ENCODE measurements around the gene SUFU. TPM values are rescaled to one million over a fixed set of nuclear protein-coding genes. Genes with fewer than 3 reads are reported as not detected.

SUFU gene
- total RNA-seq, 1 donor from 2014 or later, result 19.9 TPM

DNA sequence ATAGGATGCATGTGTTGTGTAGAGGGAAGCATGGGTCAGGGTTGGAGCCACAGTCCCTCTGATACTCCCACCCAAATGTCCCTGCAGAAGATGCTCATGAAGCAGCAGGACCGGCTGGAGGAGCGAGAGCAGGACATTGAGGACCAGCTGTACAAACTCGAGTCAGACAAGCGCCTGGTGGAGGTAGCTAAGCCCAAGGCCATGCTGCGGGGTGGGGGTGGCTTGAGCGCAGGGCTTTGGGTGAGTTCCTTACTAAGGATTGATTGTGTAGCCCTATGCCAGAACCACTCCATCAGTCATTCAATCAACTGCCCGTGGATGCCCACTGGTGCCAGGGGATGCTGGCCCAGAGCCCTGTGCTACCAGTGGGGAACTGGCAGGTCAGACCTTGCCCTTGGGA, 150.8 kb downstream of the SUFU start:
- peaks cover 15% of the 10 kb centered on the region for H3K4me1 Mint-ChIP-seq (ENCODE audit: low read depth, unreplicated experiment)
- DNase-seq, result no peak
- peaks cover 6% of the 10 kb centered on the region for H3K9me3 Mint-ChIP-seq (ENCODE audit: unreplicated experiment)
- TF ChIP-seq CTCF (IDR thresholded peaks at IDR 0.05; ENCODE audit: partially characterized antibody, unreplicated experiment), result no peak
- no peak overlapping the region for H3K4me3 Mint-ChIP-seq (ENCODE audit: unreplicated experiment)
- no peak overlapping the region for H3K27ac Mint-ChIP-seq (ENCODE audit: unreplicated experiment)
- peaks cover 5% of the 10 kb centered on the region for H3K36me3 Mint-ChIP-seq (ENCODE audit: unreplicated experiment)
- peaks cover 1% of the 10 kb centered on the region for H3K27me3 Mint-ChIP-seq (ENCODE audit: unreplicated experiment)

GRCh38 chr10:102654969-102655368, 151.2 kb downstream of the SUFU start:
- Mint-ChIP-seq H3K36me3 (ENCODE audit: unreplicated experiment) (peaks cover 5% of the 10 kb centered on the region), H3K27me3 (ENCODE audit: unreplicated experiment) (peaks cover 1% of the 10 kb centered on the region), H3K4me3 (ENCODE audit: unreplicated experiment) (no peak overlapping the region), H3K4me1 (ENCODE audit: low read depth, unreplicated experiment) (peaks cover 15% of the 10 kb centered on the region), H3K9me3 (ENCODE audit: unreplicated experiment) (peaks cover 6% of the 10 kb centered on the region), H3K27ac (ENCODE audit: unreplicated experiment) (no peak overlapping the region)
- no peak for TF ChIP-seq CTCF (IDR thresholded peaks at IDR 0.05; ENCODE audit: partially characterized antibody, unreplicated experiment)
- no peak for DNase-seq

DNA sequence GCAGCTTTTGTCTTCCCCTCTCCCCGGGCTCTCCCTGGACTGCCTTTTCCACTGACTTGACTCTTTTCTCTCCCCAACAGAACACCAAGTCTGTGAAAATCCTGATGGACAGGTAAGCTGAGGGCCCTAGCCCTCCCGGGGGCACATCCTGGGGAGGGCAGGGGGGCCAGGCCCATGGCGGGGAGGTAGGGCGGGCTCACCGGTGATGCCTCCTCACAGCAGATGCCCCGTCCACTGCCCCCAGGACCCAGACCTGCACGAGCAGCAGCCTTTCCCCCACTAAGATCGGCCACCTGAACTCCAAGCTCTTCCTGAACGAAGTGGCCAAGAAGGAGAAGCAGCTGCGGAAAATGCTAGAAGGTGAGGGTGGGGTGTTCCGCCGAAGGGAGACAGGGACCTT, 152.3 kb downstream of the SUFU start:
- no peak for DNase-seq
- no peak for TF ChIP-seq CTCF (IDR thresholded peaks at IDR 0.05; ENCODE audit: partially characterized antibody, unreplicated experiment)
- H3K27me3 Mint-ChIP-seq (ENCODE audit: unreplicated experiment), result peaks cover 1% of the 10 kb centered on the region
- H3K36me3 Mint-ChIP-seq (ENCODE audit: unreplicated experiment), result peaks cover 5% of the 10 kb centered on the region
- H3K4me3 Mint-ChIP-seq (ENCODE audit: unreplicated experiment), result no peak overlapping the region
- peaks cover 15% of the 10 kb centered on the region for H3K4me1 Mint-ChIP-seq (ENCODE audit: low read depth, unreplicated experiment)
- H3K9me3 Mint-ChIP-seq (ENCODE audit: unreplicated experiment), result peaks cover 4% of the 10 kb centered on the region
- no peak overlapping the region for H3K27ac Mint-ChIP-seq (ENCODE audit: unreplicated experiment)

DNA sequence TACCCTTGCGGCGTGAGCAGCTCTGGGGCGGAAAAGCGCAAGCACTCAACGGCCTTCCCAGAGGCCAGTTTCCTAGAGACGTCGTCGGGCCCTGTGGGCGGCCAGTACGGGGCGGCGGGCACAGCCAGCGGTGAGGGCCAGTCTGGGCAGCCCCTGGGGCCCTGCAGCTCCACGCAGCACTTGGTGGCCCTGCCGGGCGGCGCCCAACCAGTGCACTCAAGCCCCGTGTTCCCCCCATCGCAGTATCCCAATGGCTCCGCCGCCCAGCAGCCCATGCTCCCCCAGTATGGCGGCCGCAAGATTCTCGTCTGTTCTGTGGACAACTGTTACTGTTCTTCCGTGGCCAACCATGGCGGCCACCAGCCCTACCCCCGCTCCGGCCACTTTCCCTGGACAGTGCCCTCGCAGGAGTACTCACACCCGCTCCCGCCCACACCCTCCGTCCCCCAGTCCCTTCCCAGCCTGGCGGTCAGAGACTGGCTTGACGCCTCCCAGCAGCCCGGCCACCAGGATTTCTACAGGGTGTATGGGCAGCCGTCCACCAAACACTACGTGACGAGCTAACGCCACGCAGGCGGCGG, 153.1 kb downstream of the SUFU start:
- no peak overlapping the region for H3K27ac Mint-ChIP-seq (ENCODE audit: unreplicated experiment)
- H3K4me3 Mint-ChIP-seq (ENCODE audit: unreplicated experiment), result no peak overlapping the region
- H3K4me1 Mint-ChIP-seq (ENCODE audit: low read depth, unreplicated experiment), result peaks cover 15% of the 10 kb centered on the region
- no peak for TF ChIP-seq CTCF (IDR thresholded peaks at IDR 0.05; ENCODE audit: partially characterized antibody, unreplicated experiment)
- H3K27me3 Mint-ChIP-seq (ENCODE audit: unreplicated experiment), result peaks cover 1% of the 10 kb centered on the region
- H3K9me3 Mint-ChIP-seq (ENCODE audit: unreplicated experiment), result peaks cover 4% of the 10 kb centered on the region
- peaks cover 5% of the 10 kb centered on the region for H3K36me3 Mint-ChIP-seq (ENCODE audit: unreplicated experiment)
- no peak for DNase-seq

- DNase-seq, result no peak
- H3K36me3 Mint-ChIP-seq (ENCODE audit: unreplicated experiment), result peaks cover 5% of the 10 kb centered on the region
- no peak for TF ChIP-seq CTCF (IDR thresholded peaks at IDR 0.05; ENCODE audit: partially characterized antibody, unreplicated experiment)
- H3K4me3 Mint-ChIP-seq (ENCODE audit: unreplicated experiment), result no peak overlapping the region
- no peak overlapping the region for H3K27ac Mint-ChIP-seq (ENCODE audit: unreplicated experiment)
- H3K27me3 Mint-ChIP-seq (ENCODE audit: unreplicated experiment), result peaks cover 2% of the 10 kb centered on the region
- H3K9me3 Mint-ChIP-seq (ENCODE audit: unreplicated experiment), result peaks cover 5% of the 10 kb centered on the region
- peaks cover 13% of the 10 kb centered on the region for H3K4me1 Mint-ChIP-seq (ENCODE audit: low read depth, unreplicated experiment)
These were observed 153.7 kb downstream of the SUFU start for GRCh38 chr10:102657451-102657850.
